Sigmoid colon (tissue), 4 donors: ENCODE measurements around the gene CNTD1.

Experiments
- CTCF ChIP-seq, 4 experiments: fragments of 450-650 bp in 3 of 4; fragments of 200-600 bp in 1 of 4; IDR thresholded peaks; one replicate each; pipeline ENCODE4 v1.5.1; 2016 to 2019; ENCODE audit warnings: antibody characterized with exemption in 4 of 4, mild to moderate bottlenecking in 3 of 4, moderate library complexity in 2 of 4
- POLR2A ChIP-seq, 2 donors: fragments of 450-650 bp; IDR thresholded peaks; one replicate each; pipeline ENCODE4 v1.6.1; 2016; ENCODE audit warnings: antibody characterized with exemption in 2 of 2, mild to moderate bottlenecking in 2 of 2, moderate library complexity in 2 of 2
- POLR2AphosphoS5 ChIP-seq, 4 donors: sonication (generic); formaldehyde crosslinking; IDR thresholded peaks; one replicate each; pipeline ENCODE4 v1.6.1; 2017; ENCODE audit warnings: antibody characterized with exemption in 4 of 4

- TF ChIP-seq CTCF (IDR thresholded peaks at IDR 0.05) = no peak
- TF ChIP-seq POLR2AphosphoS5 (IDR thresholded peaks at IDR 0.05) = peak in 3 of 4 donors; percentile 50 to 63 (median 60)
- peak in 1 of 2 donors; percentile 33 for TF ChIP-seq POLR2A (IDR thresholded peaks at IDR 0.05)
Measured at GRCh38 chr17:42798383-42799380, at the start of gene CNTD1, which contains the start of gene COA3.
